ENCODE measurements around the gene MED22.

GRCh38 chr9:133348718-133349573 lies 1.0 kb upstream of the MED22 start:
- TF ChIP-seq CTCF (conservative IDR thresholded peaks at IDR 0.05; ENCODE audit: low read depth in 2 of 2) (no peak), EZH2phosphoT487 (IDR thresholded peaks at IDR 0.05; ENCODE audit: unreplicated experiment) (no peak), POLR2AphosphoS5 (IDR thresholded peaks at IDR 0.05; ENCODE audit: low read depth) (no peak), EZH2 (IDR thresholded peaks at IDR 0.05; ENCODE audit: low read depth, unreplicated experiment) (no peak)
